SKM-1 (cell line): ENCODE results near the gene PSMA3.

Experiments
- DNase-seq: peaks from one replicate; lab custom pipeline; 2025; ENCODE audit not compliant: unreplicated experiment; lab: John Stamatoyannopoulos, UW

Gene PSMA3

DNA sequence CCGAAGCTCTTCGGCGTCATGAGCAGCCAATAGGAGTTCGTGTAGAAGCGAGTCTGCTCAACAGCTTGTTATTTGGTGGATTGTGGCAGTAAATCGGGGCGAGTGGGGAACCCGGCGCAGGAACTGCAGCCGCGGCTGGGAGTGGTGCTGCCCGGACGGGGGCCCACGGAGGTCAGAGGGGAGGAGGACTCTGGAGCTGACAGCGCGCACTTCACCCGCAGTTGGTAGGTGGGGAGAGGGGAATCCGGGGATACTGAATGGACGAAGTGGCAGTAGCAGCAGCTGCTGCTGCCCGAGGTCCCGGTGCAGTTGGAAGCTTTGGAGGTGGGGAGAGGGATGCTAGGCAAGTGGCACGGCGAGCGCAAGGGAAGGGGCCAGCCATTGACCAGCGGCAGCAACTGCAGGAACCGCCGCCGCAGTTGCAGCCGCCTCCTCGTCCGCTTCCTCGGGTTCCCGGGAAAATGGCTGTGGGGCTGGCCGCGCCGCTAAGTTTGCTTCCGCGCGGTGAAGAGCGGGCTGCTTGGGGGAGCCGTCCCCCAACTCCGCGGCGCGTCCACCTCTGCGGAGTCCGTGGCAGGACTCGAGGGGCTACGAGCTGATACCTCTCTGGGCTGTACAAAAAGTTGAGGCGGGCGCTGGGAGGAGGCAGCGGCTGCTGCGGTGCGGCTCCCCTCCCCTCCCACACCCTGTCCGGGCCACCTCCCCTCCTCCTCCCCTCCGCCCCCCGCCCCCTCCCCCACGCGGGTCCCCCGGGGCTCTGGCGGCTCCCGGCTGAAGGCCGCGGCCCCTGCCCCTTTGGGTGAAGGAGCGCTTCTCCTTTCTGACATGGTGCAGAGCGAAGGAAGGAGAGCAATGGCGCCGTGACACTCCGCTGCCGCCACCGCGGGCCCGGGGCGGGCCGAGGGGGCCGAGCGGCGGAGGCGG, 54.1 kb downstream of the PSMA3 start, which contains the start of gene ARID4A:
Gene ARID4A (plus strand): TSS at position 79 of the 924 bp plus-strand sequence. CDS start 1,300 bp downstream, outside the sequence.
- DNase-seq = no peak

DNA sequence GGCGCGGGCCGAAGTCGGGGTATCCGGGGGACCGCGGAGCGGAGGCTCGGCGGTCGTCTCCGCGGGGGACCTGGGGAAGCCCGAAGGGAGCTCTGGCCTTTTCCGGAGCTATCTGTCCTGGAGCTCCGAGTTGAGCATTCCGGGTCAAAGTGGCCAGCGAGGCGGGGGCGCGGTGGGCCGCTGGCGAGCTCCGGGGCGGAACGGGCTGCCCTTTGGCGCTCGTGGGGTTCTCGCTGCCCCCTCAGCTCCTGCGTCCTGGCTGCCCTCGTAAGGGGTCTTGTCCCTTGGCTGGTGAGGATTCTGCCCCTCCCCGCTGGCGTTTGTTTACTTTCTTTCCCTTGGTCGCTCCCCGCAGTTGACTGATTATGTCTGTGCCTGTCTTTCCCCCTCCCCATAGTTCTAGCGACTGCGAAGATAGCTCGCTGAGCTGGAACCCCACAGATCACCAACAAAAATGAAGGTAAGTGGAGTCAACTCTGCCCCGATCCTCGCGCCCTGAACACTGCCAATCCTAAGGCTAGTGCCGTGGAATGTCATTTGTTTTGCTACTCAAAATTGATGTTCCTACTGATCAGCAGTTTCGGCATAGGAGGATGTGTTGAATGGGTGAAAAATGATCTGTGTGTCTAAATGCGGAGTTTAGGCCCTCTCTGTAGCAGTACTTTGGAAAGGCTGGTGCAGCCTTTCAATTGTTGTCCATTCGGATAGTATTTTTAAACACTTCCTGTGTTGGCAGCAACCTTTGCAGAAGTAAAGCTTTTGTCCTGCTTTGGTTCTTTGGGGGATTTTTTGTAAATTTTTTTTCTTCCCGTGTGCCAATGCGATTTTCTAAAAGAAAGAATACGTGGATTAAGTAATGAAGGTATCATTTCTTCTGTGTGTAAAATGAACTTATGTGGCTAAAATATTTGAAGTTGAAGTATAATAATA, 55.0 kb downstream of the PSMA3 start:
- no peak for DNase-seq

DNA sequence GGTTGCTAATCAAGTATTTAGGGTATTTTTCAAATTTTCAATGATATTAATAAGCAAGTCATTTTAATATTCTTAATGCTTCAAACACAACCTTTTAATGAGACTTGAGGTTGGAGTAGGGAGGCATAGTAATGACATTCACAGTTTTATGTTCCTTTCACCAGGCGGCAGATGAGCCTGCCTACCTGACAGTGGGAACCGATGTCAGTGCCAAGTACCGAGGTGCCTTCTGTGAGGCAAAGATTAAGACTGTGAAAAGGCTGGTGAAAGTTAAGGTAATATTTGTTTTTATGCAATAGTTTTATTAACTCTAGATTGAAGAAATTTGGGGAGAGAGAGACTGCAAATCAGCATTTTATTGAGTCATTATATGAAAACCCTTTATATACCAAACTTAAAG, 56.8 kb downstream of the PSMA3 start:
- DNase-seq = no peak

DNA sequence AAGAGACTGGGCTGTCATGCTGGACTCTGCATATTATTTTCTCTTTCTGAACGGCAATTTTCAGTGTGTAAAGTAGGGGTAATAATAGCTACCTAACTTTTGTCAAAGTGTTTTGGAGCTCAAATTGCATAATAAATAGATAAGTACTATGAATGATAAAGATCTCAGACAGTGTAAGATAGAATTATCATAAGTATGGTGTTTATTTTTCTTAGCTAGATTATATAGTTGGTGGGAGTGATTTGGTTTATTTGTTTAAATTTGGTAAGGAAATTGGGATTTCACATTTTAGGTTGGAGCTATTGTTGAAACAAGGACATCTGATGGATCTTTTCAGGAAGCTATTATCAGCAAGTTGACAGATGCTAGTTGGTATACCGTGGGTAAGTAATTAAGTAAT, 61.1 kb downstream of the PSMA3 start:
- no peak for DNase-seq

DNA sequence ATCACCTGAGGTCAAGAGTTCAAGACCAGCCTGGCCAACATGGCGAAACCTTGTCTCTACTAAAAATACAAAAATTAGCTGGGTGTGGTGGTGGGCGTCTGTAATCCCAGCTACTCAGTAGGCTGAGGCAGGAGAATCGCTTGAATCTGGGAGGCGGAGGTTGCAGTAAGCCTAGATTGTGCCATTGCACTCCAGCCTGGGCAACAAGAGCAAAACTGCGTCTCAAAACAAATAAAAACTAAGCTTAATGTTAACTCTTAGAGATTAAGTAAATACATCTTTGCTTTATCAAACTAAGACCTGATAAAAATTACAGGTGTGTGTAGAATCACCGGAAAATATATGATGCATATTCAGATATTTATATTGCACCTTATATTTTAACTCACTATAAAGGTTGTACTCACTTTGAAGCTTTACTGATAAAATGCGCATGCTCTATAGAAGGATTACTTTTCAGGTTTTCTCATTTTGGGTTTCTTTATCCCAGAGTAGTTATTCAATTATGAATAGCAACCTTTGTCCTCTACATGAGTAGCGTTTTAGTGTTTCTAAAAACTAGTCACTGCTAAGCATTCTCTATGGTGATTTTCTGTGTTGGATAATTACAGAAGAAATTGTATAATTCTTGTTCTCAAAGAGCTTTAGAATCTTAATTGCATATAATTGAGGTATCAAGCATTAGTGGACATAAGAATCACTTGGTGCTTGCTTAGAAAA, 63.1 kb downstream of the PSMA3 start:
- no peak for DNase-seq

DNA sequence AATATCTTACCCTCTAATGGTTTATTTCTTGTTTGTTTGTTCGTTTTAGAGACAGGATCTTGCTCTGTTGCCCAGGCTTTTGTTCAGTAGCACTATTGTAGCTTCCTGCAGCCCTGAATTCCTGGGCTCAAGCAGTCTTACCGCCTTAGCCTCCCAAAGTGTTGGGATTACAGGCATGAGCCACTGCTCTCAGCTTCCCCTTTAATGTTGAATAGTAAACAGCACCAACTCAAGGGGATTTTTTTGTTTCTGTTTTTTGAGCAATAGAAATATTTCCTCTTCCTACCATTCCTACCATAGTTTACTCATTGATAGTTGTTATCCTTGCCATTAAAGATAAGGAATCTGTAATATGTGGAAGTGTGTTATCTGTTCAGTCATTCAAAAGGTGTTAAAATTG, 64.4 kb downstream of the PSMA3 start:
- DNase-seq = no peak

DNA sequence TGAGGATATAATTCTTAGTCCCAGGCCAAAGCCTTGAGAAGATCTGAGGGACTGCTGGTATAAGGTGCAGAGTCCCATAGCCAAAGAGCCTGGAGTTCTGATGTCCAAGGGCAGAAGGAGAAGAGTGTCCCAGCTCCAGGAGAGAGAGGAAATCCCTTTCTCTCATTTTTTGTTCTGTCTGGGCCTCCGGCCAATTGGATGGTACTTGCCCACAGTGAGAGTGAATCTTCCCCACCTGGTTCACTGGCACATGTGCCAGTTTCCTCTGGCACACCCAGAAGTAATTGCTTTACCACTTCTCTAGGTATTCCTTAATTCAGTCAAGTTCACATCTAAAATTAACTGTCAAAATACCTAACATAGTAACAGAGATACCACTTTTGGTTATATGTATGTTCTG, 69.1 kb downstream of the PSMA3 start:
- no peak for DNase-seq

DNA sequence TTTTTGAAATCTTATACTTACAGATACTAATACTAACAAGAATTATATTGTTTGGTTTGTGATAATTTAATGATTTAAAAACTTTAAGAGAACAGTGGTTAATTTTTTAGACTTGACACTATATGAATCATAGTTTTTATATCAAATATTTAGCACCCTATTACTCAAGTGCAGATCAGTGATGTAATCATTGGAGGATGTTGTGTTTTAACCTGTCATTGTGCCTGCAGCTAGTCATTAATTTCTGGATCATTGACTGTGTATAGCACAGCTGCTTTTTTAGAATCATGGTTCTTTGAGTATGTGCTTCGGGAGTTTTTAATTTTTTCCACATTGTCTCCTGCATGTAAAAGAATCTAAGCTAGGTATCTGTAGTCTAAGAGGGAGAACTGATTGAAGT, 71.0 kb downstream of the PSMA3 start:
- DNase-seq = no peak
